ENCODE data around the gene SCYL1.

DNA sequence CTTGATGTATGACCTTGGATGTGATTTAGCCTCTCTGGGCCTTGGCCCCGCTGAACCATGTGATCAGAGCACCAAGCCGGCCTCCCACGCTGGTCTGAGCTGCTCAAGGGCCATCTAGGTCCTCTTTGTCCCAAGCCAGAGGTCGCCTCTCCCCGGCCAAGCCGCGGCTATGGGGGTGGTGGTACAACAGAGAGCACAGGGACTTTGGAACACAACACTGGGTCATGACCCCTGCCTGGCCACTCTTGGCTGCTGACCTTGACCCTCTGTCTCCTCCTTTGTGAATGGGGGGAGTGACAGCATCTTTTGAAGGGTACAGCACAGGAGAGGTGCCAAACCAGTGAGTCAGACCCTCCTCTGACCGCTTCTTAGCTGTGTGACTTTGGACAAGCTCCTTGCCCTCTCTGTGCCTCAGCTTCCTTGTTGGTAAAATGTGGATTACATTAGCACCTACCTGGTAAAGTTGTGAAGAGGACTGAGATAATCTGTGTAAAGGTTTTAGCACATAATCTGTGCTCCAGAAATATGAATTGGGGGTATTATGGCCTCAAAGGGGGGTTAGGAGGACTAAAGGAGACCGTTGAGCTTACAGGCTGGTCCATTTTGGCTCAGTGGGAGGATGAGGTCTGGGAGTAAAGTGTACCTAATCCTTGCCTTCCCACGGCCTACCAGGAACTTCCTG lies 4.7 kb downstream of the SCYL1 start:
- no peak for TF ChIP-seq EZH2 (IDR thresholded peaks at IDR 0.05; ENCODE audit: borderline replicate concordance, low read depth, low read length, severe bottlenecking)
- TF ChIP-seq, protein P1, sequence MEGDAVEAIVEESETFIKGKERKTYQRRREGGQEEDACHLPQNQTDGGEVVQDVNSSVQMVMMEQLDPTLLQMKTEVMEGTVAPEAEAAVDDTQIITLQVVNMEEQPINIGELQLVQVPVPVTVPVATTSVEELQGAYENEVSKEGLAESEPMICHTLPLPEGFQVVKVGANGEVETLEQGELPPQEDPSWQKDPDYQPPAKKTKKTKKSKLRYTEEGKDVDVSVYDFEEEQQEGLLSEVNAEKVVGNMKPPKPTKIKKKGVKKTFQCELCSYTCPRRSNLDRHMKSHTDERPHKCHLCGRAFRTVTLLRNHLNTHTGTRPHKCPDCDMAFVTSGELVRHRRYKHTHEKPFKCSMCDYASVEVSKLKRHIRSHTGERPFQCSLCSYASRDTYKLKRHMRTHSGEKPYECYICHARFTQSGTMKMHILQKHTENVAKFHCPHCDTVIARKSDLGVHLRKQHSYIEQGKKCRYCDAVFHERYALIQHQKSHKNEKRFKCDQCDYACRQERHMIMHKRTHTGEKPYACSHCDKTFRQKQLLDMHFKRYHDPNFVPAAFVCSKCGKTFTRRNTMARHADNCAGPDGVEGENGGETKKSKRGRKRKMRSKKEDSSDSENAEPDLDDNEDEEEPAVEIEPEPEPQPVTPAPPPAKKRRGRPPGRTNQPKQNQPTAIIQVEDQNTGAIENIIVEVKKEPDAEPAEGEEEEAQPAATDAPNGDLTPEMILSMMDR (IDR thresholded peaks at IDR 0.05; ENCODE audit: borderline replicate concordance, extremely low read depth, low read length, poor library complexity, severe bottlenecking): no peak
